Stomach smooth muscle (tissue), 2 donors: ENCODE data around the gene CDY2B.
"Not testable (repeated sequence)": the region's sequence is repeated elsewhere in the genome, so short reads cannot be mapped to it uniquely, and the experiment has no call there.

ENCODE experiments used
- H3K27ac ChIP-seq: one replicate; pipeline ENCODE4 v1.7.0; 2013; ENCODE audit warnings: mild to moderate bottlenecking, low read length, inconsistent platforms
- H3K27me3 ChIP-seq, 2 donors: one replicate each; pipeline ENCODE4 v1.7.0; 2013; ENCODE audit warnings: low read length in 2 of 2; ENCODE audit not compliant: insufficient read depth in 2 of 2, control insufficient read depth in 1 of 2
- H3K36me3 ChIP-seq, 2 donors: one replicate each; pipeline ENCODE4 v1.7.0; 2013; ENCODE audit warnings: low read length in 2 of 2; ENCODE audit not compliant: control insufficient read depth in 2 of 2, insufficient read depth in 2 of 2
- H3K4me1 ChIP-seq: one replicate; pipeline ENCODE4 v1.7.0; 2013; ENCODE audit warnings: low read length; ENCODE audit not compliant: control insufficient read depth, insufficient read depth
- H3K4me3 ChIP-seq, 2 donors: one replicate each; pipeline ENCODE4 v1.7.0; 2013; ENCODE audit warnings: low read length in 2 of 2
- H3K9ac ChIP-seq, 2 donors: one replicate each; pipeline ENCODE4 v1.7.0; 2013; ENCODE audit warnings: low read length in 2 of 2, mild to moderate bottlenecking in 1 of 2
- H3K9me3 ChIP-seq, 2 donors: one replicate each; pipeline ENCODE4 v1.7.0; 2013; ENCODE audit warnings: low read length in 2 of 2; ENCODE audit not compliant: control insufficient read depth in 2 of 2
- donor health status: healthy.
- donor health status: Pancreatic carcinoma.

CDY2B gene

GRCh38 chrY:17856508-17856907 lies 23.5 kb downstream of the CDY2B start:
- not testable (repeated sequence) for H3K27ac ChIP-seq, H3K4me1 ChIP-seq, H3K9me3 ChIP-seq, H3K4me3 ChIP-seq, H3K36me3 ChIP-seq, H3K27me3 ChIP-seq, H3K9ac ChIP-seq

- not testable (repeated sequence) for H3K9me3 ChIP-seq, H3K4me3 ChIP-seq, H3K27ac ChIP-seq, H3K4me1 ChIP-seq, H3K27me3 ChIP-seq, H3K36me3 ChIP-seq, H3K9ac ChIP-seq
These were observed 30.9 kb downstream of the CDY2B start for GRCh38 chrY:17849131-17849530.

- not testable (repeated sequence) for H3K9me3 ChIP-seq, H3K36me3 ChIP-seq, H3K27ac ChIP-seq
These were observed 47.9 kb downstream of the CDY2B start for GRCh38 chrY:17832149-17832548.

More at GRCh38 chrY:17832149-17832548, 47.9 kb downstream of the CDY2B start:
- H3K9ac ChIP-seq, H3K4me1 ChIP-seq, H3K27me3 ChIP-seq, H3K4me3 ChIP-seq: not testable (repeated sequence)
